Cardiac muscle cell (in vitro differentiated cells and primary cell): Measurements from ENCODE around the gene NIPAL4. TPM values are rescaled to one million over a fixed set of nuclear protein-coding genes. Genes with fewer than 3 reads are reported as not detected.

Source experiments
- DNase-seq, 2 donors: peaks; one replicate each; pipeline versions ENCODE4 v3.0.0 to v3.0.0-alpha.2; 2010 to 2017; ENCODE audit warnings: low read depth in 1 of 2, low spot score in 1 of 2
- H3K27ac ChIP-seq: fragments of 200-600 bp; sonication (generic); 2 replicates; pipeline ENCODE4 v1.5.1; 2016
- H3K27me3 ChIP-seq: fragments of 200-600 bp; sonication (generic); 2 replicates; pipeline ENCODE4 v1.6.0; 2016; ENCODE audit warnings: control low read depth
- H3K36me3 ChIP-seq: fragments of 200-600 bp; sonication (generic); 2 replicates; pipeline ENCODE4 v1.5.1; 2016; ENCODE audit warnings: control low read depth
- H3K4me1 ChIP-seq: fragments of 200-600 bp; sonication (generic); 2 replicates; pipeline ENCODE4 v1.8.1; 2017; ENCODE audit warnings: low read depth, mild to moderate bottlenecking, mixed run types
- H3K4me3 ChIP-seq: fragments of 200-600 bp; sonication (generic); 2 replicates; pipeline ENCODE4 v1.5.1; 2016; ENCODE audit warnings: mild to moderate bottlenecking
- H3K9me3 ChIP-seq: fragments of 200-600 bp; sonication (generic); 2 replicates; pipeline ENCODE4 v1.5.1; 2017; ENCODE audit warnings: low read depth, mild to moderate bottlenecking, control low read depth
- CTCF ChIP-seq: IDR thresholded peaks from 2 replicates; pipeline ENCODE4 v1.5.1; 2012; ENCODE audit warnings: low read depth, mild to moderate bottlenecking, low read length
- polyA plus RNA-seq: library from polyadenylated mRNA; unstranded; fragments of >200 nt; fragmentation: Nextera tagmentation; extraction: Ambion mirVana; gene quantifications from 2 replicates; pipeline ENCODE4 v1.2.1, GENCODE V29; 2016
- total RNA-seq: library from RNA; depleted of rRNA; stranded (reverse); fragments of >200 nt; gene quantifications from 2 replicates; pipeline ENCODE4 v1.2.3, GENCODE V29; 2016

NIPAL4 gene
- total and polyA plus RNA-seq, 2 experiments from 2014 or later: 0.36 to 0.37 TPM

GRCh38 chr5:157456301-157456700 is 3.7 kb upstream of the NIPAL4 start:
- Histone ChIP-seq H3K4me3 (no peak overlapping the region), H3K9me3 (no peaks in the 10 kb centered on the region), H3K27ac (no peak overlapping the region), H3K36me3 (no peaks in the 10 kb centered on the region), H3K4me1 (no peaks in the 10 kb centered on the region), H3K27me3 (peaks cover 26% of the 10 kb centered on the region)
- DNase-seq: no peak
- TF ChIP-seq CTCF: no peak

- no peak for TF ChIP-seq CTCF
- H3K27ac ChIP-seq: no peak overlapping the region
- H3K4me1 ChIP-seq: no peaks in the 10 kb centered on the region
- no peak overlapping the region for H3K4me3 ChIP-seq
- peaks cover 29% of the 10 kb centered on the region for H3K27me3 ChIP-seq
- no peaks in the 10 kb centered on the region for H3K9me3 ChIP-seq
- no peak for DNase-seq
- H3K36me3 ChIP-seq: no peaks in the 10 kb centered on the region
Observed at GRCh38 chr5:157457391-157457790, 2.6 kb upstream of the NIPAL4 start.

GRCh38 chr5:157458835-157459234 is 1.2 kb upstream of the NIPAL4 start:
- TF ChIP-seq CTCF: no peak
- DNase-seq: no peak
- peaks cover 29% of the 10 kb centered on the region for H3K27me3 ChIP-seq
- H3K36me3 ChIP-seq: no peaks in the 10 kb centered on the region
- H3K4me1 ChIP-seq: no peaks in the 10 kb centered on the region
- H3K9me3 ChIP-seq: no peaks in the 10 kb centered on the region
- no peak overlapping the region for H3K27ac ChIP-seq
- no peak overlapping the region for H3K4me3 ChIP-seq

- no peaks in the 10 kb centered on the region for H3K4me1 ChIP-seq
- no peaks in the 10 kb centered on the region for H3K9me3 ChIP-seq
- H3K27me3 ChIP-seq: peaks cover 29% of the 10 kb centered on the region
- DNase-seq: no peak
- H3K36me3 ChIP-seq: no peaks in the 10 kb centered on the region
- TF ChIP-seq CTCF: no peak
- no peak overlapping the region for H3K27ac ChIP-seq
- no peak overlapping the region for H3K4me3 ChIP-seq
Observed at GRCh38 chr5:157460921-157461792, 1.1 kb downstream of the NIPAL4 start.

GRCh38 chr5:157463081-157463480 is 3.1 kb downstream of the NIPAL4 start:
- H3K27ac ChIP-seq: no peak overlapping the region

More at GRCh38 chr5:157463081-157463480, 3.1 kb downstream of the NIPAL4 start:
- H3K4me1 ChIP-seq: no peaks in the 10 kb centered on the region
- no peak for DNase-seq
- H3K36me3 ChIP-seq: no peaks in the 10 kb centered on the region
- no peak overlapping the region for H3K4me3 ChIP-seq
- peaks cover 29% of the 10 kb centered on the region for H3K27me3 ChIP-seq
- no peaks in the 10 kb centered on the region for H3K9me3 ChIP-seq
- TF ChIP-seq CTCF: no peak
